Heart right ventricle (tissue), 16 donors: Measurements from ENCODE around the gene HOXA1. TPM values are rescaled to one million over a fixed set of nuclear protein-coding genes. Genes with fewer than 3 reads are reported as not detected.

ENCODE experiments used
- ATAC-seq, 8 donors: fragments of 200-7000 bp; cut with Tn5 transposase; one replicate each; pipeline ENCODE4 v1.9.1; 2020; ENCODE audit warnings: mild to moderate bottlenecking in 8 of 8, moderate library complexity in 8 of 8, moderate number of reproducible peaks in 1 of 8
- DNase-seq, 2 donors: peaks; one replicate each; pipeline ENCODE4 v3.0.0-alpha.2; 2020
- H3K27ac ChIP-seq, 10 donors: fragments of 200-600 bp; sonication (generic) in 2 of 10; one replicate each; pipeline versions ENCODE4 v1.5.0 to v1.8.0; 2020 to 2022; ENCODE audit warnings: mild to moderate bottlenecking in 3 of 10
- H3K27me3 ChIP-seq, 7 donors: fragments of 200-600 bp; one replicate each; pipeline ENCODE4 v1.8.0; 2021 to 2022; ENCODE audit warnings: mild to moderate bottlenecking in 2 of 7
- H3K36me3 ChIP-seq, 9 donors: fragments of 200-600 bp; sonication (generic) in 1 of 9; one replicate each; pipeline versions ENCODE4 v1.5.0 to v1.8.0; 2020 to 2022; ENCODE audit warnings: mild to moderate bottlenecking in 2 of 9
- H3K4me1 ChIP-seq, 9 donors: fragments of 200-600 bp; sonication (generic) in 1 of 9; one replicate each; pipeline versions ENCODE4 v1.5.0 to v1.8.0; 2020 to 2022; ENCODE audit warnings: mild to moderate bottlenecking in 4 of 9
- H3K4me3 ChIP-seq, 10 donors: fragments of 200-600 bp; sonication (generic) in 2 of 10; one replicate each; pipeline versions ENCODE4 v1.5.0 to v1.8.0; 2020 to 2022; ENCODE audit warnings: mild to moderate bottlenecking in 7 of 10, moderate library complexity in 2 of 10
- H3K9me3 ChIP-seq, 11 donors: fragments of 200-600 bp in 10 of 11; sonication (generic) in 2 of 11; one replicate each; pipeline versions ENCODE4 v1.5.0 to v1.8.0; 2013 to 2022; ENCODE audit warnings: mild to moderate bottlenecking in 2 of 11, control low read depth in 1 of 11, moderate library complexity in 1 of 11
- WGBS, 2 donors: extraction: QIAGEN DNeasy Blood & Tissue Kit; methylation state at CpG; one replicate each; pipeline ENCODE4 v1.1.7; 2013; ENCODE audit warnings: inconsistent platforms in 1 of 2; 5-methylcytosine and 5-hydroxymethylcytosine counted together
- intact Hi-C, 10 donors: fragments of 100-400 bp; cut with DNase I; formaldehyde crosslinking; loops; one replicate each; pipeline versions ENCODE4 v1.11.1 to v1.14.2; 2022
- polyA plus RNA-seq, 2 donors: library from polyadenylated mRNA; stranded (reverse); fragments of 200-250 nt; gene quantifications; one replicate each; pipeline ENCODE4 v1.2.3, GENCODE V29; 2013
- total RNA-seq, 10 donors: library from RNA; stranded (reverse); fragmentation: NEBNext Ultra II Directional in 3 of 10; extraction: Animal tissue kit (Norgen Biotek cat#: 25700) in 3 of 10; gene quantifications; one replicate each; pipeline versions ENCODE4 v1.2.1 to v1.2.4, GENCODE V29; 2021 to 2023
- TF ChIP-seq, protein P1 (sequence below), 9 donors: fragments of 200-600 bp; sonication (generic) in 2 of 9; IDR thresholded peaks; one replicate each; pipeline versions ENCODE4 v1.5.0 to v1.8.0; 2021 to 2022; ENCODE audit warnings: antibody characterized with exemption in 9 of 9, mild to moderate bottlenecking in 5 of 9, moderate library complexity in 1 of 9
- donor health status: Arrhythmogenic right ventricular cardiomyopathy.
- donor health status: ischemic (EF 13 %, LVEDD 7.1; RV severe dilation, severe dysfunction).
- donor health status: healthy with polysubstance abuse.
- donor health status: DM: no; HTN: yes; CAD: no.
- donor health status: DM: no; HTN: no; CAD: no.
- donor health status: ischemic (EF 25% LVEDD 6.9; RV normal size, moderate dysfunction).
- donor health status: ischemic (EF 25% LVEDD 5.7; RV mildly dilated, moderate dysfunction).
- donor health status: healthy.
- donor health status: DM: yes; HTN: yes; CAD: no.
- donor health status: Ischemic cardiomyopathy.
- donor health status: ischemic (EF 35%, LVEDD 5.7; RV mildly dilated, moderate dysfunction).
- donor health status: nonischemic (EF 11% LVEDD 7.7; RV severe dilation, severe dysfunction).
- donor health status: DM: yes; HTN: yes; CAD: no.
- donor health status: PGD.
- donor health status: ischemic (EF 29% LVEDD 5.4; RV normal size, mild dysfunction).
- donor health status: nonischemic (EF 23%, LVEDD 6.1; RV moderate dilation, normal function).

The HOXA1 gene
- total and polyA plus RNA-seq, 12 donors: 0.07 to 0.37 (median 0.15) TPM; not detected in 9

DNA sequence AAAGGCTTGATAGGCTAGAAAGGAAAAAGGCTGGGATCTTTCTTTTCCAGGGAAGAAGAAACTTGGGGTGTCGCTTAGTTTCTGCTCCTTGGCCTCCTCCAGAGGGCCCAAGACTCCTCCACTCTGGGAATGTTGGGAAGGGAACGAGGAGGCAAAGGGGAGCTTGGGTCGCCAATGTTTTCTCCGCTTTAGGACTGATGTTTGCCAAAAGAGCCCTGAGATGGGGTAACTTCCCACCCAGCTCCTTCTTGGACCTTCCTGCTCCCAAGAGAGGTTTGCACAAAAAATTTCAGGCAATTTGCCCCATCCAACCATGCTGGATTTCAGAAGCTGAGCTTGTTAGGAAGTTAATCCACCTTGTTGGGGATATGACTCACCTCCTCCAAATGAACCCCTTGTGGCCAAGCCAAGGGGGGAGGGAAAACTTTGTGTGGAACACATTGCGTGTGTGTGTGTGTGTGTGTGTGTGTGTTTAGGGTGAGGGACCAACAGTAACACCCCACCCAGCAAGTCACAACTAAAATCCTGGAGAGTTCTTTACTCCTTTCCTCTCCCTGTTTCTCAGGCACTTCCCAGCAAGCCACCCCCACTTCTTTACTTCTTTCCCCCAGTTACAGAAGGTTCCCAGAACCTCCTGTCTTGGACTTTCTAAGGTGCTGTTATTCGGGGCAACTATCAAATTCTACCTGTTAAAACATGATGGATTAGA lies 15.4 kb upstream of the HOXA1 start:
- TF ChIP-seq, protein P1, sequence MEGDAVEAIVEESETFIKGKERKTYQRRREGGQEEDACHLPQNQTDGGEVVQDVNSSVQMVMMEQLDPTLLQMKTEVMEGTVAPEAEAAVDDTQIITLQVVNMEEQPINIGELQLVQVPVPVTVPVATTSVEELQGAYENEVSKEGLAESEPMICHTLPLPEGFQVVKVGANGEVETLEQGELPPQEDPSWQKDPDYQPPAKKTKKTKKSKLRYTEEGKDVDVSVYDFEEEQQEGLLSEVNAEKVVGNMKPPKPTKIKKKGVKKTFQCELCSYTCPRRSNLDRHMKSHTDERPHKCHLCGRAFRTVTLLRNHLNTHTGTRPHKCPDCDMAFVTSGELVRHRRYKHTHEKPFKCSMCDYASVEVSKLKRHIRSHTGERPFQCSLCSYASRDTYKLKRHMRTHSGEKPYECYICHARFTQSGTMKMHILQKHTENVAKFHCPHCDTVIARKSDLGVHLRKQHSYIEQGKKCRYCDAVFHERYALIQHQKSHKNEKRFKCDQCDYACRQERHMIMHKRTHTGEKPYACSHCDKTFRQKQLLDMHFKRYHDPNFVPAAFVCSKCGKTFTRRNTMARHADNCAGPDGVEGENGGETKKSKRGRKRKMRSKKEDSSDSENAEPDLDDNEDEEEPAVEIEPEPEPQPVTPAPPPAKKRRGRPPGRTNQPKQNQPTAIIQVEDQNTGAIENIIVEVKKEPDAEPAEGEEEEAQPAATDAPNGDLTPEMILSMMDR (IDR thresholded peaks at IDR 0.05): no peak
- DNase-seq (no peak), ATAC-seq (no peak)
- Histone ChIP-seq H3K36me3 (no peaks in the 10 kb centered on the region), H3K9me3 (no peaks in the 10 kb centered on the region), H3K4me3 (no peak overlapping the region), H3K4me1 (peaks cover 0 to 40% (median 9%) of the 10 kb centered on the region in 9 donors), H3K27me3 (peaks cover 22 to 99% (median 98%) of the 10 kb centered on the region in 7 donors), H3K27ac (peak overlapping the region in 3 of 10 donors; percentile 18 to 53 (median 44))
- intact Hi-C loops: no loop called here
- WGBS, 2 donors: 11 to 24% methylated on average over 6 of the region's 6 CpGs

DNA sequence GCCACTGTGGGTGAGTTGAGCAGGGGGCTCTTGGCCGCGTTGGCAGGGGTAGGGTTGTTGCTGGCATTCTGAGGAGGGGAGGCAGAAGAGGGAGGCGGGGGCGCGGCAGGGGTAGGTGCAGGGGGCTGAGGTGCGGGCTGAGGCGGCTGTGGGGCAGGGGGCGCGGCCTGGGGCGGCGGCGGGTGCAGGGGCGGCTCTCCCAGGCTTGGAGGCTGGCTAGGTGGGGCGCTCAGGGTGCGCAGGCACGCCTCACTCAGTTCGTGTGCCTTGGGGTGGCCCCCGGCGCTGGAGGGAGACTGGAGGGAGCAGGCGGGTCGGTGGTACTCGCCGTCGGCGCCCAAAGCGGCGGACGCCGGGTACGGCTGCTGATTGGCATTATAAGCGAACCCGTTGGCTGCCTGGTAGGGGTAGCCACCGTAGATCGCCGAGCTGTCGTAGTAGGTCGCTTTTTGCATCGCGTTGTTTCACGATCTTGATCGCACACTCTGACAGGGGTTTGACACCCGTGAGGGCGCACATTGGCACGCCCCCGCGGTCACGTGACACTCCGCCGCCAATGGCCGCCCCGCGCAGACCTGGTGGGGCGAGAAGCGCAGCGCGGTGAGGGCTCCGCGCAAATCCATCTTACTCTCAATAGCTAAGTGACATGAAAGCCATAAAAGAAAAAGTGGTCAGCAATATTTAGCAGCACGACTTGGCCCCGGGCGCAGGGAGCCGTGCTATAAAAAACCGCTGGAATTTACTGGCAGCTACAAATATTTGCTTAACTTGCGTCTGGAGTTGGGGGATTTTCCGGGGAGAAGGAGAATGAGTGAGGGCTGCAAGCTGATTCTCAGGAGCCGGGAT lies 14.6 kb upstream of the HOXA1 start:
- TF ChIP-seq, protein P1 (IDR thresholded peaks at IDR 0.05): no peak
- intact Hi-C loops: no loop called here
- no peaks in the 10 kb centered on the region for H3K36me3 ChIP-seq
- H3K4me3 ChIP-seq: no peak overlapping the region
- H3K4me1 ChIP-seq: peaks cover 0 to 43% (median 7%) of the 10 kb centered on the region in 9 donors
- 13 to 20% methylated on average over 53 to 66 of the region's 66 CpGs for WGBS, 2 donors
- ATAC-seq (no peak), DNase-seq (no peak)
- no peaks in the 10 kb centered on the region for H3K9me3 ChIP-seq
- peak overlapping the region in 2 of 10 donors; percentile 31 to 44 for H3K27ac ChIP-seq
- peaks cover 24 to 99% (median 98%) of the 10 kb centered on the region in 7 donors for H3K27me3 ChIP-seq

- Histone ChIP-seq H3K4me1 (peaks cover 0 to 39% (median 5%) of the 10 kb centered on the region in 9 donors), H3K4me3 (no peak overlapping the region), H3K9me3 (no peaks in the 10 kb centered on the region), H3K36me3 (no peaks in the 10 kb centered on the region), H3K27ac (peak overlapping the region in 1 of 10 donors; percentile 84), H3K27me3 (peaks cover 26 to 99% (median 99%) of the 10 kb centered on the region in 7 donors)
- intact Hi-C loops: no loop called here
- DNase-seq (no peak), ATAC-seq (no peak)
- WGBS, 2 donors: 70 to 72% methylated on average over 4 of the region's 4 CpGs
- TF ChIP-seq, protein P1 (IDR thresholded peaks at IDR 0.05): no peak
Measured at GRCh38 chr7:27109466-27110185, 13.8 kb upstream of the HOXA1 start.
